Heart left ventricle (tissue), 13 donors: ENCODE results near the gene IL7R.

ENCODE experiments used
- CTCF ChIP-seq, 12 donors: fragments of 200-600 bp; sonication (generic) in 4 of 12; IDR thresholded peaks; one replicate each; pipeline versions ENCODE4 v1.5.0 to v1.8.0; 2018 to 2022; ENCODE audit warnings: antibody characterized with exemption in 12 of 12, mild to moderate bottlenecking in 5 of 12
- POLR2A ChIP-seq, 2 donors: fragments of 450-650 bp; IDR thresholded peaks; one replicate each; pipeline ENCODE4 v1.6.1; 2017; ENCODE audit warnings: antibody characterized with exemption in 2 of 2, mild to moderate bottlenecking in 2 of 2, moderate library complexity in 2 of 2
- donor health status: ischemic (EF 13 %, LVEDD 7.1; RV severe dilation, severe dysfunction).
- donor health status: DM: no; HTN: yes; CAD: no.
- donor health status: DM: no; HTN: no; CAD: no.
- donor health status: ischemic (EF 25% LVEDD 6.9; RV normal size, moderate dysfunction).
- donor health status: ischemic (EF 25% LVEDD 5.7; RV mildly dilated, moderate dysfunction).
- donor health status: ischemic (EF 35%, LVEDD 5.7; RV mildly dilated, moderate dysfunction).
- donor health status: nonischemic (EF 11% LVEDD 7.7; RV severe dilation, severe dysfunction).
- donor health status: DM: yes; HTN: yes; CAD: no.
- donor health status: PGD.
- donor health status: ischemic (EF 29% LVEDD 5.4; RV normal size, mild dysfunction).
- donor health status: nonischemic (EF 23%, LVEDD 6.1; RV moderate dilation, normal function).

GRCh38 chr5:35926389-35927051 is 69.8 kb downstream of the IL7R start:
- TF ChIP-seq CTCF (IDR thresholded peaks at IDR 0.05) = peak; percentile 71 to 92 (median 81)
- no peak for TF ChIP-seq POLR2A (IDR thresholded peaks at IDR 0.05)
